ENCODE measurements around the gene APOA5. TPM values are rescaled to one million over a fixed set of nuclear protein-coding genes. Genes with fewer than 3 reads are reported as not detected.
"Not testable (repeated sequence)": the region's sequence is repeated elsewhere in the genome, so short reads cannot be mapped to it uniquely, and the experiment has no call there.

The APOA5 gene, protein sequence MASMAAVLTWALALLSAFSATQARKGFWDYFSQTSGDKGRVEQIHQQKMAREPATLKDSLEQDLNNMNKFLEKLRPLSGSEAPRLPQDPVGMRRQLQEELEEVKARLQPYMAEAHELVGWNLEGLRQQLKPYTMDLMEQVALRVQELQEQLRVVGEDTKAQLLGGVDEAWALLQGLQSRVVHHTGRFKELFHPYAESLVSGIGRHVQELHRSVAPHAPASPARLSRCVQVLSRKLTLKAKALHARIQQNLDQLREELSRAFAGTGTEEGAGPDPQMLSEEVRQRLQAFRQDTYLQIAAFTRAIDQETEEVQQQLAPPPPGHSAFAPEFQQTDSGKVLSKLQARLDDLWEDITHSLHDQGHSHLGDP
- not detected for polyA plus RNA-seq (ENCODE audit: insufficient read length in 4 of 4)

DNA sequence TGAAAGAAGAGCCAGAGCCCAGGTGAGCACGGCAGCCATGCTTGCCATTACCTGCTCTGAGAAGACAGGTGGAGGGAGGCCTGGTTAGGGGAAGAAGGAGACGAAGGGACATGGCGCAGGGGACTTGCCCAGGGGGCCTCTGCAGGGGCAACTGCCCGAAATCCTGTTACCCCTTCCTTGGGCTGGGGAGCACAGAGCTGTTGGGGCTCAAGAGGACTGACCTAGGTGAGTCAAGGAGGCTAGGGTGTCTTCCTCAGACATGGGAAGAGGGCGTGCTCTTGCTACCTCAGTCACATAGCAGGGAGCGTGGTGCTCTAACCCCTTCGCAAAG, at the start of gene APOA5:
TSS of gene APOA5 (minus strand) at position 67 of the 331 bp plus-strand sequence. CDS start at position 48, 19 bp downstream.
- no peak for DNase-seq (ENCODE audit: low read depth in 4 of 4, low spot score in 3 of 4)

DNA sequence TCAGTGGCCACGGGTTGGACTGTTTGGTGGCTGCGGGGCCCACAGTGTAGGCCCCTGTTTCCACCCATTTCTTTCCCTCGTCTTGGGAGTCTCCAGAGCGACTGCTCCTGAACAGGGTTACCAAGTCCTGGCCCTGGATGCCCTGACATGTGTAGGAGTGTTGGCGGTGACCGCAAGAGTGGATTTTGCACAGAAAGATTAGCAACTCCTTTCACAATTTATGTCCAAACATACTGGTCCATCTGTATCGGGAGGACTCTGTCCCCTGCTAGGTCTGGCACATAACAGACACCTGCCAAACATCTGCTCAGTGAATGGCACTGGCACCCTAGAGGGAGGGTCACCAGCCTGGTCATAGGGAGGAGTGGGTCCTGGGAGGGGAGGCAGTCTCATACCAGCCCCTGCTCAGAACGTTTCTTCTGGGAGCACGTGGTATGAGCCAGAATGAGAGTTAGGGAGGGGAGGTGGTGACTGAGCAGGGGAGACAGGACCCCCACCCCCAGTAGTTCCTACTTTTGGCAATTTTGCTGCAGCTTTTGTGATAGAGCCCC, 49.1 kb upstream of the APOA5 start:
- DNase-seq (ENCODE audit: low read depth in 4 of 4, low spot score in 3 of 4): no peak

DNA sequence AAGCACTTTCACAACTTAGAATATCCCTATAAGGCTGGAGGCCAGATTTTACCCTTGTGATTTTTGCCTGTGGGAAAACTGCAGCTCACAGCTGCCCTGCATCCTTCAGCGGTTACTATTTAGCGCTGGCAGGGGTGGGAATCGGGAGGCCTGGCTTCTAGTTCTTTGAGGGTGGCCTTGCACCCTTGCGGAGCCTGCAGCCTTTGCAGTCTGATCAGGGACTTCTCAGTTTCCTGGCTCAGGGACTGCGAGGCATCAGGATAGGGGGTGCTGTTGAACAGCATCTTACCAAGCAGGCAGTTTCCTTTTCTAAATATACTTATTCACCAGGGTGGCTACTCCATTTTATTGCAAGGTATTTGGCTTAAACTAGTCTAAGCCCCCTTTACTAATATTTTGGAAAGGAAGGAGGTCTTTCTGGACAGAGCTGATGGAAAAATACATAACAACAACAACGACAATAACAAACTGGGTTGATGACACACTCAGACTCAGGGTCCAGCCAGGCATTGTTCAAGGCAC, 48.6 kb upstream of the APOA5 start:
- no peak for DNase-seq (ENCODE audit: low read depth in 4 of 4, low spot score in 3 of 4)

DNA sequence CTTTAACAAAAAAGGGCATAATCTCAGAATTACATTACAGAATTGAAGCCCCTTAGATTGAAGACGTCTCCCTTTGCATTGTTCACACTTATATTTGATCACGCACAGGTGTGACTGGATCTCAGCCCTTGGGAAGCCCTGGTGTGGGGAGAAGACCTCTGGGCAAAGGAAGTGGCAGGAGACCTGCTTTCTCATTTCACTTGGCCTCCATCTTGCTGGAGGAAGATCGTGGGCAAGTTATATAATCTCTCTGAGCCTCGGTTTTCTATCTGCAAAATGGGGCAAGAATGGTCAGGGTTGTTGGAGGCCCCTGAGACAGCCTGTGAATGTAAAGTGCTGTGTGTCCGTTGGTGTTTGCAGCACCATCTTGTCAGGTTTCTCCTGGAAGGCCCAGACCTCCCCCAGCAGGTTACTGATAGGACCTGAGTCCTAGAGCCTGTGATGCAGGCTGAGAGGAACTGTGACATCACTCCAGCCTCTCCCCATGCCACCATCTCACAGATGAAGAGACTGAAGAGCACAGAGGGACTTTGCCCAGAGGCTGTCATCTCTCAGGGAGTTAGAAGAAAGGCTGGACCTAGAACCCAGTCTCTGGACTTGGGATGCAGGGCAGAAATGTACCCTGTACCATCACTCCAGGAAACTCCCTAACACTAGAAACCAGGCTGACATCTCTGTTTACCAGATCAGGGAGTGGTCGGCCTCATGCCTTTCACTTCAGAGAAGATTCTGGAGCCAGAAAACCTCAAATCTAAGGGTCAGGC, 46.8 kb upstream of the APOA5 start:
- no peak for DNase-seq (ENCODE audit: low read depth in 4 of 4, low spot score in 3 of 4)

DNA sequence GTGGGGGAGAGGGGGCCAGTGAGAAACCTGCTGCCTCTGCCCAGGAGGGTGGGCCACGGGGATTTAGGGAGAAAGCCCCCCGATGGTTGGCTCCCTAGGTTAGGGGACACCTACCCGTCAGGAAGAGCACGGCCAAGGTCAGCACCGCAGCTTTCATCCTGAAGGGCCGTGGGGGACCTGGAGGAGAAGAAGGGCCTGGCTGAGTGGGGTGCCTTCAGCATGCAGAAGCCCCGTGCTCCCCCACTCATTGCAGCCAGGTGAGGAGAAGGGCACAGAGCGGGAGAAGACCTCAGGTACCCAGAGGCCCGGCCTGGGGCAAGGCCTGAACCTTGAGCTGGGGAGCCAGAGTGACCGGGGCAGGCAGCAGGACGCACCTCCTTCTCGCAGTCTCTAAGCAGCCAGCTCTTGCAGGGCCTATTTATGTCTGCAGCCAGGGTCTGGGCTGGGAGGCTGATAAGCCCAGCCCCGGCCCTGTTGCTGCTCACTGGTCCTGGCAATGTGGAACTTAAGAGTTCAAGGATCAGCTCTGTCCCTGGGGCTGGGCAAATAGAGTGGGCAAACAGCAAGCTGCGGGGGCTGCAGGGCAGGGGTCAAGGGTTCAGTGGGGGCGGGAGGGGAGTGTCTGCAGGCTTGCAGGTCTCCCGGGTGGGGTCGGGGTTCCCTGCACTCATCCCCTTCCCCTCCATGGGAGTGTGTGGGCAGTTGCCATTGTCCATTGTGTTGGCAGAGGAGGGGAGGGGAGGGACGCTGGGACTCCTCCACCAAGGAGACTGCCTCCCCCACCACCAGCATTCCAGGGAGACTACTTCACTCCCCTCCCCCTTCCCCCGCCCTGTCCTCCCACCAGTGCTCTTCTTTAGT, 45.8 kb upstream of the APOA5 start, which contains the start of gene APOA1:
TSS of gene APOA1 (minus strand) at position 392 of the 861 bp plus-strand sequence. CDS start at position 157, 235 bp downstream.
- peak in 2 of 4 donors; percentile 12 to 32 for DNase-seq (ENCODE audit: low read depth in 4 of 4, low spot score in 3 of 4)

DNA sequence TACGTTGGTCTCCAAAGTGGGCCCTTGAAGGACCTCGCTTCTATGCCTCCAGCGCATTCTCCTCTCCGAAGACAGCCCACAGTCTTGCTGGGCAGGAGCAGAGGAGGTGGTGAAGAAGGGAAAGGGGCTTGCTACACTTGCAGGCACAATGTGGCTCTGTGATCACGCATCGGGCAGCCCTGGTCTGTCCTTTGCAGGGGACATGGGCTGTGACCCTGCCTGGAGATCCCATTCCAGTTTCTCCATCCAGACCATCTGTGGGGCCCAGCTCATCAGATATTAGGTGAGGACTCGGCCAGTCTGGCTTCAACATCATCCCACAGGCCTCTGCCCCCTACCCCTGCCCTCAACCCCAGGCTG, 44.9 kb upstream of the APOA5 start:
- no peak for DNase-seq (ENCODE audit: low read depth in 4 of 4, low spot score in 3 of 4)

DNA sequence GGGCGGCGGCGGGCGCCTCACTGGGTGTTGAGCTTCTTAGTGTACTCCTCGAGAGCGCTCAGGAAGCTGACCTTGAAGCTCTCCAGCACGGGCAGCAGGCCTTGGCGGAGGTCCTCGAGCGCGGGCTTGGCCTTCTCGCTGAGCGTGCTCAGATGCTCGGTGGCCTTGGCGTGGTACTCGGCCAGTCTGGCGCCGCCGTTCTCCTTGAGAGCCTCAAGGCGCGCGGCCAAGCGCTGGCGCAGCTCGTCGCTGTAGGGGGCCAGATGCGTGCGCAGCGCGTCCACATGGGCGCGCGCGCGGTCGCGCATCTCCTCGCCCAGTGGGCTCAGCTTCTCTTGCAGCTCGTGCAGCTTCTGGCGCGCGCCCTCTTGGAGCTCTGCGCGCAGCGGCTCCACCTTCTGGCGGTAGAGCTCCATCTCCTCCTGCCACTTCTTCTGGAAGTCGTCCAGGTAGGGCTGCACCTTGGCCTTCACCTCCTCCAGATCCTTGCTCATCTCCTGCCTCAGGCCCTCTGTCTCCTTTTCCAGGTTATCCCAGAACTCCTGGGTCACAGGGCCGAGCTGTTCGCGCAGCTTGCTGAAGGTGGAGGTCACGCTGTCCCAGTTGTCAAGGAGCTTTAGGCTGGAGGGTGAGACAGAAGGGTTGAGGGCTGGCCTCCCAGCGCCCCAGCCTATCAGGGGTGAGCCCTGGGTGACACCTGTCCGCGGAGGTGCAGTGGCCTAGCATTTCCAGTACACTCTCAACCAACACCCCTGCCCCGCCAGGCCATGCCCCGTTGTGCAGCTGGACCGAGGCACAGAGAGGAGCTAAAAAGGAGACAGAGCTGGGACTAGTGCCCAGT, 44.3 kb upstream of the APOA5 start:
- DNase-seq (ENCODE audit: low read depth in 4 of 4, low spot score in 3 of 4): peak; percentile 82 to 86 (median 86)

DNA sequence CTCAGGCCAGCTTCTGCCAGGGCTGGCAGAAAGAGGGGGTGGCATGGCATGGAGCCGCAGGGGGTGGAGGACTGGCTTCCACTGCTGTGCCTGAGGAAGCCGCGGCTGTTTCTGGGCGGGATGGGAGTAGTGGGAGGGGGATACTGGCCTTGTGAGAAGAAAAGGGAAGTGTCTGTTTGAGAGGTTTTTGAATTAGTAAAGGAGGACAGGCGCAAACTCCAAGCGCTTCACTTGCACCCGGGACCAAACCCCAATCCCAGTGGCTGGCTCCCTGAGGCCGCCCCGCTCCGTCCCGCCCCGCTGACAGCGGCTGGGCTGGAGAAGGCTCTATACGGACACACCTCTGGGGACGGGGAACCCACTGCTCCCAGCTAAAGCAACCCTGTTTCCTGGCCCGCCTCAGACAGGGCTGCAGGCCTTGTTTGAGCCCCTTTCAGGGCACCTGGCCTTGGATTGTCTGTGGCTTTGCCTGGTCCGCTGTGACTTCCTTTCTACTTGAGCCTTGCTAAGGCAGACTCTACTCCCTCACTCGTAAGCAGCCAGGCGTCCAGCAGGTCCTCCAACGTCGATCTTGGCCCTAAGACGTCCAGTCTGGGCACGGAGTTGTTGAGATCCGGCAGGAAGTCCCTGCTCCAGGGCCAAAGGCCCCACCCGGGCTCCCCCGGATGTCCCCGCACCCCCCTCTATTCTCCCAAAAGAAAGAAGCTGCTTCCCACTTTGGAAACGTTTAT, 43.5 kb upstream of the APOA5 start:
- DNase-seq (ENCODE audit: low read depth in 4 of 4, low spot score in 3 of 4): no peak

DNA sequence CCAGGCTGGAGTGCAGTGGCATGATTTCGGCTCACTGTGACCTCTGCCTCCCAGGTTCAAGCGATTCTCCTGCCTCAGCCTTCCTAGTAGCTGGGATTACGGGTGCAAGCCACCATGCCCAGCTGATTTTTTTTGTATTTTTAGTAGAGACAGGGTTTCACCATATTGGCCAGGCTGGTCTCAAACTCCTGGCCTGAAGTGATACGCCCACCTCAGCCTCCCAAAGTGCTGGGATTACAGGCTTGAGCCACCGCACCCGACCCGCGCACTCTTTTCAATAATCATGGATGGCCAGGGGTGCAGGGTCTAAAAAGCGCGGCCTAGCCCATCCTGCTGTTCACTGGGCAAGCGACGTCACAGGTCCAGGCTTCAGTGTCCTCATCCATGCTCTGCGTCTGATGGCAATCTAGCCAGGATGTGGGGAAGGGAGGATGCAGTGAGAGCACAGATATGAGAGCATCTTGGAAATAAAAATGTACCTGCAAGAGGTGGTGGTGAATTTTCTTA, 42.9 kb upstream of the APOA5 start:
- not testable (repeated sequence) for DNase-seq (ENCODE audit: low read depth in 4 of 4, low spot score in 3 of 4)

DNA sequence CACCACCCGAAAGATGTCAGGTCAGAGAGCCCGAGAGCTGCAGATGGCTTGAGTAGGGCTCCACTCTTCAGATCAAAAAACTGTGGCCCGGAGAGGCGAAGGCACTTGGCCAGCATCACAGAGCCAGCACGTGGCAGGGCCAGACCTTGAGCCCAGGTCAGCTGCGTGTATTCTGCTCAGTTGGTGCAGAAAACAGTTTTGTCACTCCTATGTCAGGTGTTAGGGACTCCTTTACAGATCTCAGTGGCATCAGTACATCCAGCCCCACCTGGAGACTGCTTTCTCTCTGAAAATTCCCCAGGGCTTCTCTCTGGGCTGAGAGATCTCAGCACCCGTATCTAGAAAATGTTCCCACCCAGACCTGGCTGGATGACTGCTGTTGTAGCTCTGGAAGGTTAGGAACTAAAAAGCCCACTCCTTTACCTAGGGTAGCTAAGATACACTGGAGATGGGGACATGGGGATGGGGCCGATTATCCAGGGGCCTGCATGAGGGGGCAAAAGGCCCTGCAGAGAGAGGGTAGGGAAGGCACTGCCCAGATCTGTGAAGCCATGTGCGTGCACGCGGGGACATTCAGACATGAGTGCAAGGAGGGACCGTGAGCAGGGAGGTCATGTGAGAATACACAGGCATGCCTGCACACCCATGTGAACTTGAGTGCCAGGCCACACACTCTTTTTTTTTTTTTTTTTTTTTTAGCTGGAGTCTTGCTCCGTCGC, 42.3 kb upstream of the APOA5 start:
- no peak for DNase-seq (ENCODE audit: low read depth in 4 of 4, low spot score in 3 of 4)

DNA sequence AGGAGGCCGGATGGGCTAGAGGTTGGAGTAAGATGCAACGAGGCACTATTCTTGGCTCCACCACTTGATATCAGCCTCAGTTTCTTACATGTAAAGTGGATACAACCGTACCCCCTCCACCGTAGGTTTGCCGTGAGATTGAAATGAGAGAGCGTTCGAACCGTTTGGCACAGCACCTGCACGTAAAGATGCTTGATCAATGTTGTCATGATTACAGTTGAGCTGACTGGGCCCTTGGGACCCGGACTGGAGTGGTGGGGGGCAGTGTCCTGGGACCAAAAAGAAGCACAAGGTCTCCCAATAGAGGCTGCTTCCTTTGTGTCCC, 41.8 kb upstream of the APOA5 start:
- DNase-seq (ENCODE audit: low read depth in 4 of 4, low spot score in 3 of 4): no peak

DNA sequence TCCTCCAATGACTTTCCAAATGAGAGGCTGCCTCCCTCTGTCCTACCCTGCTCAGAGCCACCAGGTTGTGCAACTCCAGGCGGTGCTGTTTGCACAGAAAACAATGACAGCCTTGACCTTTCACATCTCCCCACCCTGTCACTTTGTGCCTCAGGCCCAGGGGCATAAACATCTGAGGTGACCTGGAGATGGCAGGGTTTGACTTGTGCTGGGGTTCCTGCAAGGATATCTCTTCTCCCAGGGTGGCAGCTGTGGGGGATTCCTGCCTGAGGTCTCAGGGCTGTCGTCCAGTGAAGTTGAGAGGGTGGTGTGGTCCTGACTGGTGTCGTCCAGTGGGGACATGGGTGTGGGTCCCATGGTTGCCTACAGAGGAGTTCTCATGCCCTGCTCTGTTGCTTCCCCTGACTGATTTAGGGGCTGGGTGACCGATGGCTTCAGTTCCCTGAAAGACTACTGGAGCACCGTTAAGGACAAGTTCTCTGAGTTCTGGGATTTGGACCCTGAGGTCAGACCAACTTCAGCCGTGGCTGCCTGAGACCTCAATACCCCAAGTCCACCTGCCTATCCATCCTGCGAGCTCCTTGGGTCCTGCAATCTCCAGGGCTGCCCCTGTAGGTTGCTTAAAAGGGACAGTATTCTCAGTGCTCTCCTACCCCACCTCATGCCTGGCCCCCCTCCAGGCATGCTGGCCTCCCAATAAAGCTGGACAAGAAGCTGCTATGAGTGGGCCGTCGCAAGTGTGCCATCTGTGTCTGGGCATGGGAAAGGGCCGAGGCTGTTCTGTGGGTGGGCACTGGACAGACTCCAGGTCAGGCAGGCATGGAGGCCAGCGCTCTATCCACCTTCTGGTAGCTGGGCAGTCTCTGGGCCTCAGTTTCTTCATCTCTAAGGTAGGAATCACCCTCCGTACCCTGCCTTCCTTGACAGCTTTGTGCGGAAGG, 40.9 kb upstream of the APOA5 start:
- no peak for DNase-seq (ENCODE audit: low read depth in 4 of 4, low spot score in 3 of 4)

DNA sequence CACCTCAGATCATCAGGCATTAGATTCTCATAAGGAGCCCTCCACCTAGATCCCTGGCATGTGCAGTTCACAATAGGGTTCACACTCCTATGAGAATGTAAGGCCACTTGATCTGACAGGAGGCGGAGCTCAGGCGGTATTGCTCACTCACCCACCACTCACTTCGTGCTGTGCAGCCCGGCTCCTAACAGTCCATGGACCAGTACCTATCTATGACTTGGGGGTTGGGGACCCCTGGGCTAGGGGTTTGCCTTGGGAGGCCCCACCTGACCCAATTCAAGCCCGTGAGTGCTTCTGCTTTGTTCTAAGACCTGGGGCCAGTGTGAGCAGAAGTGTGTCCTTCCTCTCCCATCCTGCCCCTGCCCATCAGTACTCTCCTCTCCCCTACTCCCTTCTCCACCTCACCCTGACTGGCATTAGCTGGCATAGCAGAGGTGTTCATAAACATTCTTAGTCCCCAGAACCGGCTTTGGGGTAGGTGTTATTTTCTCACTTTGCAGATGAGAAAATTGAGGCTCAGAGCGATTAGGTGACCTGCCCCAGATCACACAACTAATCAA, 40.2 kb upstream of the APOA5 start:
- no peak for DNase-seq (ENCODE audit: low read depth in 4 of 4, low spot score in 3 of 4)

DNA sequence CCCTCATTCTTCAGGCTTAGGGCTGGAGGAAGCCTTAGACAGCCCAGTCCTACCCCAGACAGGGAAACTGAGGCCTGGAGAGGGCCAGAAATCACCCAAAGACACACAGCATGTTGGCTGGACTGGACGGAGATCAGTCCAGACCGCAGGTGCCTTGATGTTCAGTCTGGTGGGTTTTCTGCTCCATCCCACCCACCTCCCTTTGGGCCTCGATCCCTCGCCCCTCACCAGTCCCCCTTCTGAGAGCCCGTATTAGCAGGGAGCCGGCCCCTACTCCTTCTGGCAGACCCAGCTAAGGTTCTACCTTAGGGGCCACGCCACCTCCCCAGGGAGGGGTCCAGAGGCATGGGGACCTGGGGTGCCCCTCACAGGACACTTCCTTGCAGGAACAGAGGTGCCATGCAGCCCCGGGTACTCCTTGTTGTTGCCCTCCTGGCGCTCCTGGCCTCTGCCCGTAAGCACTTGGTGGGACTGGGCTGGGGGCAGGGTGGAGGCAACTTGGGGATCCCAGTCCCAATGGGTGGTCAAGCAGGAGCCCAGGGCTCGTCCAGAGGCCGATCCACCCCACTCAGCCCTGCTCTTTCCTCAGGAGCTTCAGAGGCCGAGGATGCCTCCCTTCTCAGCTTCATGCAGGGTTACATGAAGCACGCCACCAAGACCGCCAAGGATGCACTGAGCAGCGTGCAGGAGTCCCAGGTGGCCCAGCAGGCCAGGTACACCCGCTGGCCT, 38.7 kb upstream of the APOA5 start:
- no peak for DNase-seq (ENCODE audit: low read depth in 4 of 4, low spot score in 3 of 4)

DNA sequence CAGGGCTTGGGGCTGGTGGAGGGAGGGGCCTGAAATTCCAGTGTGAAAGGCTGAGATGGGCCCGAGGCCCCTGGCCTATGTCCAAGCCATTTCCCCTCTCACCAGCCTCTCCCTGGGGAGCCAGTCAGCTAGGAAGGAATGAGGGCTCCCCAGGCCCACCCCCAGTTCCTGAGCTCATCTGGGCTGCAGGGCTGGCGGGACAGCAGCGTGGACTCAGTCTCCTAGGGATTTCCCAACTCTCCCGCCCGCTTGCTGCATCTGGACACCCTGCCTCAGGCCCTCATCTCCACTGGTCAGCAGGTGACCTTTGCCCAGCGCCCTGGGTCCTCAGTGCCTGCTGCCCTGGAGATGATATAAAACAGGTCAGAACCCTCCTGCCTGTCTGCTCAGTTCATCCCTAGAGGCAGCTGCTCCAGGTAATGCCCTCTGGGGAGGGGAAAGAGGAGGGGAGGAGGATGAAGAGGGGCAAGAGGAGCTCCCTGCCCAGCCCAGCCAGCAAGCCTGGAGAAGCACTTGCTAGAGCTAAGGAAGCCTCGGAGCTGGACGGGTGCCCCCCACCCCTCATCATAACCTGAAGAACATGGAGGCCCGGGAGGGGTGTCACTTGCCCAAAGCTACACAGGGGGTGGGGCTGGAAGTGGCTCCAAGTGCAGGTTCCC, 38.0 kb upstream of the APOA5 start, which contains the start of gene APOC3:
TSS of gene APOC3 (plus strand) at position 383 of the 659 bp plus-strand sequence. CDS start 676 bp downstream, outside the sequence.
- no peak for DNase-seq (ENCODE audit: low read depth in 4 of 4, low spot score in 3 of 4)

Data from left renal pelvis (tissue), 4 donors.